ENCODE results near the gene EFTUD2. TPM values are rescaled to one million over a fixed set of nuclear protein-coding genes. Genes with fewer than 3 reads are reported as not detected.

EFTUD2 gene
- total RNA-seq, 4 donors from 2014 or later, result 53.4 to 85.7 (median 59.8) TPM

DNA sequence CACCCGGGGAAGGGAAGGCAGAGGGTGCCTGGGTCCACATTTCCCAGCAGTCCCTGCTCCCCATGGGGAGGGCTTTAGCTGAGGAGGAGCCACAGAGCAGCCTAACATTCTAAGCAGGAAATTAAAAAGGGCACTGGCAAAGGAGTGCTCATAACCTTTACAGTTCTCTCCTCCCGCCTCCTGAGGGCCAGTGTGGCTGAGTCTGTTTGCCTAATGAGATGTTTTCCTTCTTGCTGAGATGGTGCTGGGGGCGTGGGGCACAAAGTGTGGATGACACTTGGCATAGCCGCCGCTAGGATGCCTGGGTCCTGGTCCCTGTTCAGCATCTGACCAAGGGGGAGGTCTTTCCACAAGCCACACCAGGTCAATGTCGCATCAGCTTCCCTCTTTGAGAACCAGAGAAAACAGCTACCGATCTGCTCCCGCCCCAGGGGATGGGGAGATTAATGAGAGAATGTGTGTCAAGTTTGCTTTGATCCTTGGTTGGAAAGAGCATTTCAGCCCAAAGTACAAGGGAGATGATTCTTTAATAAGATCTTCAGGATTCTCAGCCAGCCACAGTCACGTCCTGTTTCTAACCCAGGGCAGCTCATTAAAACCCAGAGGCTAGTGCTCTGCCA is 42.6 kb upstream of the EFTUD2 start:
- Histone ChIP-seq H3K27ac (no peak overlapping the region), H3K4me3 (no peak overlapping the region), H3K4me1 (peaks cover 0 to 20% (median 0%) of the 10 kb centered on the region in 3 donors), H3K9me3 (peaks cover 0 to 6% (median 0%) of the 10 kb centered on the region in 3 donors), H3K36me3 (no peaks in the 10 kb centered on the region), H3K27me3 (no peaks in the 10 kb centered on the region)
- DNase-seq, result no peak
- WGBS, 2 donors, result 56 to 72% methylated on average over 8 to 9 of the region's 9 CpGs
- intact Hi-C loops (cut with DNase I), result no loop called here
- TF ChIP-seq, protein P1, sequence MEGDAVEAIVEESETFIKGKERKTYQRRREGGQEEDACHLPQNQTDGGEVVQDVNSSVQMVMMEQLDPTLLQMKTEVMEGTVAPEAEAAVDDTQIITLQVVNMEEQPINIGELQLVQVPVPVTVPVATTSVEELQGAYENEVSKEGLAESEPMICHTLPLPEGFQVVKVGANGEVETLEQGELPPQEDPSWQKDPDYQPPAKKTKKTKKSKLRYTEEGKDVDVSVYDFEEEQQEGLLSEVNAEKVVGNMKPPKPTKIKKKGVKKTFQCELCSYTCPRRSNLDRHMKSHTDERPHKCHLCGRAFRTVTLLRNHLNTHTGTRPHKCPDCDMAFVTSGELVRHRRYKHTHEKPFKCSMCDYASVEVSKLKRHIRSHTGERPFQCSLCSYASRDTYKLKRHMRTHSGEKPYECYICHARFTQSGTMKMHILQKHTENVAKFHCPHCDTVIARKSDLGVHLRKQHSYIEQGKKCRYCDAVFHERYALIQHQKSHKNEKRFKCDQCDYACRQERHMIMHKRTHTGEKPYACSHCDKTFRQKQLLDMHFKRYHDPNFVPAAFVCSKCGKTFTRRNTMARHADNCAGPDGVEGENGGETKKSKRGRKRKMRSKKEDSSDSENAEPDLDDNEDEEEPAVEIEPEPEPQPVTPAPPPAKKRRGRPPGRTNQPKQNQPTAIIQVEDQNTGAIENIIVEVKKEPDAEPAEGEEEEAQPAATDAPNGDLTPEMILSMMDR (IDR thresholded peaks at IDR 0.05), result no peak
- TF ChIP-seq POLR2A (IDR thresholded peaks at IDR 0.05), result no peak

DNA sequence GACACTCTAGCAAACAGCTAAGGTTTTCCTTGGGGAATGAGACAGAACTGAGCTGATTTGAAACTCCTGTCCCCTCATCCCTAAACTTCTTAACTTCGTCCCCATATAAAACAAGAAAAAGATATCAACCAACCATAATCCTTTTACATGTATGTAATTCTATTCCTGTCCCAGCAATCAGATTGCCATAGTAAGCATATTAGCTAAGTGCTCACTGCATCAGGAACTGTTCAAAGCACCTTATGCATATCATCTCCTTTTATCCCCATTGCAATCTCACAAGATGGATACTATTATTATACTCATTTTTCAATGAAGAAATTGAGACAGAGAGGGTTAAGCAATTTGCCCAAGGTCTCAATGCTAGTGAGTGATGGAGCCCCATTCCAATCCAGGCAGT is 41.5 kb upstream of the EFTUD2 start:
- Histone ChIP-seq H3K9me3 (peaks cover 0 to 6% (median 0%) of the 10 kb centered on the region in 3 donors), H3K27me3 (no peaks in the 10 kb centered on the region), H3K4me3 (no peak overlapping the region), H3K36me3 (peaks cover 0 to 3% (median 0%) of the 10 kb centered on the region in 3 donors), H3K4me1 (peaks cover 0 to 14% (median 0%) of the 10 kb centered on the region in 3 donors), H3K27ac (no peak overlapping the region)
- no peak for TF ChIP-seq POLR2A (IDR thresholded peaks at IDR 0.05)
- TF ChIP-seq, protein P1 (IDR thresholded peaks at IDR 0.05), result no peak
- WGBS, 2 donors, result 77 to 86% methylated on average over 1 of the region's 1 CpG
- DNase-seq, result no peak
- intact Hi-C loops (cut with DNase I), result no loop called here

DNA sequence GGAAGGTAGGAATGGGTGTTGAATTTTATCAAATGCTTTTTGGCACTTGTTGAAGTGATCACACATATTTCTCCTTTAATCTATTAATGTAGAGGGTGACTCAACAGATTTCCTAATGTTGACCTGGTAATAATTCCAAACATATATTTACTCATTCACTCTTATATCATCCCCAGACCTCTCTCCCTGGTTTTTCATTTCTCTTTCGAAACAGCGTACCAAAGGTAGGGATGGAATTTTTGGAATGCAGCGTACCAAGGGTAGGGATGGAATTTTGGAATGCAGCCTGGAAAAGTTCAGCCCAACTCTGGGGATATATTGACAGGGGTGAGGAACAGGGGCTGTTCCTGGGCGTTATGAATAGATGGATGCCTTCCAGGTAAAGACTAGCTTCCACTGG is 41.1 kb upstream of the EFTUD2 start:
- TF ChIP-seq, protein P1 (IDR thresholded peaks at IDR 0.05), result no peak
- no peak for TF ChIP-seq POLR2A (IDR thresholded peaks at IDR 0.05)

DNA sequence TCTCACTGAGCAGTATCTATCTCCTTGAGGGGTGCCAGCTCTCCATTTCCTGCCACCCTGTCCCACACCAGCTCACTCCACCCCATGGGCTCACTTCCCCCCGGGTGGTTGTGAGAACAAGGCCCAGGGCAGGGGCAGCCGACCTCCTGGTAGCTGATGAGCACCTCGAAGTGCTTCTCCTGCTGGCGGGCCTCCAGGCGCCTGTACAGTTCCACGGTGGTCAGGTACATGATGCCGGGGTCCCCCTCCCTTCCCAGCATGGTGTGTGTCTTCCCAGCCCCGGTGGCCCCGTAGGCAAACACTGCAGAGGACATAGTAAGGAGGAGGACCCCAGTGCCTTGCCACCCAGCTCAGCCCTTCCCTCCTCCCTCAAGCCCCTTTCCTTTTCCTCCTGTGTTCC is 35.9 kb upstream of the EFTUD2 start:
- Histone ChIP-seq H3K36me3 (peaks cover 0 to 39% (median 0%) of the 10 kb centered on the region in 3 donors), H3K9me3 (peaks cover 0 to 6% (median 0%) of the 10 kb centered on the region in 3 donors), H3K4me1 (no peaks in the 10 kb centered on the region), H3K27ac (no peak overlapping the region), H3K4me3 (no peak overlapping the region), H3K27me3 (no peaks in the 10 kb centered on the region)
- TF ChIP-seq, protein P1 (IDR thresholded peaks at IDR 0.05), result no peak
- DNase-seq, result no peak
- WGBS, 2 donors, result 89 to 97% methylated on average over 3 of the region's 9 CpGs
- intact Hi-C loops (cut with DNase I), result no loop called here

More for the DNA sequence above, 41.1 kb upstream of the EFTUD2 start:
- intact Hi-C loops (cut with DNase I), result no loop called here
- Histone ChIP-seq H3K27me3 (no peaks in the 10 kb centered on the region), H3K4me1 (peaks cover 0 to 14% (median 0%) of the 10 kb centered on the region in 3 donors), H3K27ac (no peak overlapping the region), H3K9me3 (peaks cover 0 to 6% (median 0%) of the 10 kb centered on the region in 3 donors), H3K4me3 (no peak overlapping the region), H3K36me3 (peaks cover 0 to 7% (median 0%) of the 10 kb centered on the region in 3 donors)
- no peak for DNase-seq
- 49 to 60% methylated on average over 4 of the region's 4 CpGs for WGBS, 2 donors

DNA sequence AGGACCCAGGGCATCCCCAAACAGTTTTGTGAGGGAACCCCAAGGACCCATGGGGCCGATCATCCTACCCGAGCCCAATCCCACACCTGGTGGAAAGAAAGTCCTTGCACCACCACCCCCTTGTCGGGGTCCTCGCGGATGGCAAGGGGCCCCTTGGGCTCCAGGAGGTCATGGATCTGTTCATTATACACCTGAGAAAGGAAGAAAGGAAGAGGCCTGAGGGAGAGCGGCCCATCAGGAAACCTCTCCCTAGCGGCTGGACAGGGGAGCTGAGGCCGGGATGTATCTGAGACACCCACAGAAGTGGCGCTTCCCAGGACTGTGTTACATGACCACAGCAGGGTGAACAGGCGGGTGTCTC is 35.5 kb upstream of the EFTUD2 start:
- no peak overlapping the region for H3K27ac ChIP-seq
- H3K9me3 ChIP-seq, result peaks cover 0 to 6% (median 0%) of the 10 kb centered on the region in 3 donors
- no peaks in the 10 kb centered on the region for H3K27me3 ChIP-seq
- TF ChIP-seq, protein P1 (IDR thresholded peaks at IDR 0.05), result no peak
- TF ChIP-seq POLR2A (IDR thresholded peaks at IDR 0.05), result no peak
- WGBS, 2 donors, result 77 to 93% methylated on average over 2 to 6 of the region's 10 CpGs
- no peak for DNase-seq
- no peaks in the 10 kb centered on the region for H3K4me1 ChIP-seq
- H3K4me3 ChIP-seq, result no peak overlapping the region
- peaks cover 0 to 39% (median 0%) of the 10 kb centered on the region in 3 donors for H3K36me3 ChIP-seq
- intact Hi-C loops (cut with DNase I), result loop anchor here (5.0 kb wide), 1 partner anchor 83 kb away; no protein-coding TSS in a partner anchor
